ENCODE measurements around the gene CPED1.
"Not testable (repeated sequence)": the region's sequence is repeated elsewhere in the genome, so short reads cannot be mapped to it uniquely, and the experiment has no call there.

CPED1 gene

GRCh38 chr7:121041516-121042148, 53.1 kb downstream of the CPED1 start:
- no peak for DNase-seq (ENCODE audit: low spot score)

GRCh38 chr7:121042195-121042594, 53.7 kb downstream of the CPED1 start:
- no peak for DNase-seq (ENCODE audit: low spot score)

- no peak for DNase-seq (ENCODE audit: low spot score)
Measured at GRCh38 chr7:121042899-121043298, 54.4 kb downstream of the CPED1 start.

GRCh38 chr7:121043314-121044234, 55.1 kb downstream of the CPED1 start:
- no peak for DNase-seq (ENCODE audit: low spot score)

- DNase-seq (ENCODE audit: low spot score) = no peak
Measured at GRCh38 chr7:121045090-121045489, 56.6 kb downstream of the CPED1 start.

- DNase-seq (ENCODE audit: low spot score) = no peak
Measured at GRCh38 chr7:121046009-121046408, 57.5 kb downstream of the CPED1 start.

- DNase-seq (ENCODE audit: low spot score) = no peak
Measured at GRCh38 chr7:121046893-121047468, 58.5 kb downstream of the CPED1 start.

- DNase-seq (ENCODE audit: low spot score) = no peak
Measured at GRCh38 chr7:121048195-121048594, 59.7 kb downstream of the CPED1 start.

- peak; percentile 50 for DNase-seq (ENCODE audit: low spot score)
Measured at GRCh38 chr7:121049028-121049791, 60.7 kb downstream of the CPED1 start.

- no peak for DNase-seq (ENCODE audit: low spot score)
Measured at GRCh38 chr7:121049897-121050296, 61.4 kb downstream of the CPED1 start.

- no peak for DNase-seq (ENCODE audit: low spot score)
Measured at GRCh38 chr7:121053219-121053618, 64.7 kb downstream of the CPED1 start.

- no peak for DNase-seq (ENCODE audit: low spot score)
Measured at GRCh38 chr7:121054925-121055324, 66.4 kb downstream of the CPED1 start.

GRCh38 chr7:121057878-121058277, 69.4 kb downstream of the CPED1 start:
- no peak for DNase-seq (ENCODE audit: low spot score)

GRCh38 chr7:121058975-121059374, 70.5 kb downstream of the CPED1 start:
- no peak for DNase-seq (ENCODE audit: low spot score)

- not testable (repeated sequence) for DNase-seq (ENCODE audit: low spot score)
Measured at GRCh38 chr7:121059979-121060509, 71.5 kb downstream of the CPED1 start.

- no peak for DNase-seq (ENCODE audit: low spot score)
Measured at GRCh38 chr7:121061677-121062582, 73.4 kb downstream of the CPED1 start.

GRCh38 chr7:121062671-121063279, 74.3 kb downstream of the CPED1 start:
- DNase-seq (ENCODE audit: low spot score) = no peak

- DNase-seq (ENCODE audit: low spot score) = not testable (repeated sequence)
Measured at GRCh38 chr7:121067717-121068116, 79.2 kb downstream of the CPED1 start.

- DNase-seq (ENCODE audit: low spot score) = no peak
Measured at GRCh38 chr7:121069346-121070100, 81.0 kb downstream of the CPED1 start.

- DNase-seq (ENCODE audit: low spot score) = no peak
Measured at GRCh38 chr7:121071132-121071531, 82.6 kb downstream of the CPED1 start.
